GM19324 (cell line): ENCODE results near the gene PNP.
"Not testable (repeated sequence)": the region's sequence is repeated elsewhere in the genome, so short reads cannot be mapped to it uniquely, and the experiment has no call there.

Source experiments
- ATAC-seq: cut with Tn5 transposase; IDR thresholded peaks from one replicate; pipeline ENCODE4 v1.9.1; 2021; ENCODE audit warnings: mild to moderate bottlenecking, moderate library complexity; ENCODE audit not compliant: unreplicated experiment, low FRiP score

Gene PNP

GRCh38 chr14:20487396-20487725 lies 18.2 kb downstream of the PNP start:
- ATAC-seq, result no peak

DNA sequence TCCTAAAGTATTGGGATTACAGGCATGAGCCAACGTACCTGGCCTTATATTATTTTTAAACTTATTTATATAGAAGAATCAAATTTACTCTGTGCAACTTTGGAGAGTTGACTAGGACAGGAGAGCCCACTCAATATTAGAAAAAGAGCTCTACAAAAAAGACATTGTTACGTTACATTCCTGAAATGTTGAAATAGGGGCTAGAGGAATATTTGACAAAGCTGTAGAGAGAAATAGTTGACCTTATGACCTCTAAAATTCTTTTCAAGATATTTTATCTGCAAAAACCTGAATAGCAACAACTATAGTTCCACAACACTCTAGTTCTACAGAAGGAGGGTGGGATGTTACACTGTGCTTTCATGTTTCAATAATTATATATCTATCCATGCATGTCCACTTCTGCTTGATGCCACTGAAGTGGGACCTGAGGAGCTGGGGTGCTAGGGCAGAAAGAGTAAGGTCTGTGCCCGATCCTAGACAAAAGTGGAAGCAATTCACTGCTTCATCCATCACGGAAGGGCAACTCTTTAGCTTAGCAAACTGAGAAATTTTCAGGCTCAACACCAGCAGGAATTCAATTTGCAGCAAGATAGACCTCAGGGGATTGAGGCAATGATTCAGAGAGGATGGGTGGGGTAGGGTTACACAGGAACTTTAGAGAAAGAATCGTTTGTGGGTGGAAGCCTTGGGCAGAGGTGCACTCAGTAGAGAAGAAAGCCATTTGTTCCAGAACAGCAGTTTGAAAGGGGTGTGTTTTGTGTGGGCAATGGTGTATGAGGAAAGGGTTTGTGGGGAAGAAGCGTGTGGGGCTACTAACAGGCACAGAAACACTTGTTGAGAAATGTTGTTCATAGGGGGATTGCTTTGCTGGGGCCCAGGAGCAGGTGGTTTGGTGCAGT lies 20.1 kb downstream of the PNP start:
- ATAC-seq, result peak; percentile 28

GRCh38 chr14:20490563-20490962 lies 21.4 kb downstream of the PNP start:
- no peak for ATAC-seq

- ATAC-seq, result no peak
These were observed 23.3 kb downstream of the PNP start for GRCh38 chr14:20492486-20492885.

- ATAC-seq, result no peak
These were observed 24.4 kb downstream of the PNP start for GRCh38 chr14:20493634-20494033.

DNA sequence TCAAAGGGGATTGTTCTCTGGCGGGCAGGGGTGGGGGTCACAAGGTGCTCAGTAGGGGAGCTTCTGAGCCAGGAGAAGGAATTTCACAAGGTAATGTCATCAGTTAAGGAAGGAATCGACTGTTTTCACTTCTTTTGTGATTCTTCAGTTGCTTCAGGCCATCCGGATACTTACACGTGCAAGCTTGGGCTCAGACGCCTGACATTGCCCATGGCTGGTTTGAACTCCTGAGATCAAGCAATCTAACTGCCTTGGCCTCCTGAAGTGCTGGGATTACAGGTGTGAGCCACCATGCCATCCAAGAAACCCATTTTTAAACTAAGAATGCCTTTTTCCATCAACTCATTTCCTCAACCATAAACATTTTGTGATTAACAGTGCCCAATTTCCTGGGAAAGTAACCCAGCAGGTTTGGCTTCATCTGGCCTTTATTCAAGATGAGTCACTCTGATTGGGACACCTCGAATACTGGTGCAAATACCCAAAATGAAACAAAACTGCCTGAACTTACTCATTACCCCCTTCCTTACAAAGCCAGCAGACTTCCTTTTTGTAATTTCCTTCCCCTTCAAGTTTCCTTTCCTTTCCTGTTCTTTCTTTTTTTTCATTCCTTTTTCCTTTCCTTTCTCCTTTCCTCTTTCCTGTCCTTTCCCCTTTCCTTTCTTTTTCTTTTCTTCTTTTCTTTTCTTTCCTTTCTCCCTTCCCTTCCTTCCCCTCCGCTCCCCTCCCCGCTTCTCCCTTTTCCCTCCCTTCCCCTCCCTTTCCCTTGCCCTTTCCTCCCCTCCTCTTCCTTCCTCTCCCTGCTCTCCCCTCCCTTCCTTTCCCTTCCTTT lies 25.9 kb downstream of the PNP start:
- no peak for ATAC-seq

DNA sequence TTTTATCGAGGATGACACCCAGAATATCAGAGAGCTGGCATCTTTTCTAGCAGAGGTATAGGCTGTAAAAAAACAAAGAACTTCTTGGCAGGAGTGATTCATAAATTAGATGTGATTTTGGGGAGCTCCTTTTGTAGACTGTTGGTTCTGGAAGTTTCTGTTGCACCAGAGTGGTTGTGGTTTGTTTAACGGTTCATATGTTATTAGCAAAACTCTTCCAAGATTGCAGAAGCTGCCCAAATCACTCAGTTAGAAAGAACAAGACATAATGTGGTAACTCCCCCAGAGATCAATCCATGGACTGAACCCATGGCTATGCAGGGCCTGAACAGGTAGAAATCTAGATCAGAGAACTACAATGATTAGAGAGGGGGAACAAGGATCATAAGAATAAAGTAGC lies 29.4 kb downstream of the PNP start:
- ATAC-seq, result no peak

DNA sequence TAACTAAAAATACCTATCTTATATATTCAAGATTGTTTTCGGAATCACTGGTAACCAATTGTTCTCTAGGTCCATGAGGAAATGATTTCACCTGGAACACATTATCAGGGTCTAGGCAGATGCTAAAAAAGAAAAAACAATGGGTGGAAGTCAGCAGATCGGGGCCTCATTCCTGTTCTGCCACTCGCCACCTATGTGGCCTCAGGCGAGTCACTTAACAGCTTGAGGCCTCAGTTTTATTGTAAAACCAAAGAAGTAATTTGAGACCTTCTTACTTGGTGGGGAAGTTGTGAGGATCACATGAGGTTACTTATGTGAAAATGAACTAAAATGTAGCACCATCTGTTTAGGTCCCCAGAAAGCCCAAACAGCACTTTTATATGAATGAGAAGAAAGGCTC lies 29.9 kb downstream of the PNP start:
- ATAC-seq, result no peak

DNA sequence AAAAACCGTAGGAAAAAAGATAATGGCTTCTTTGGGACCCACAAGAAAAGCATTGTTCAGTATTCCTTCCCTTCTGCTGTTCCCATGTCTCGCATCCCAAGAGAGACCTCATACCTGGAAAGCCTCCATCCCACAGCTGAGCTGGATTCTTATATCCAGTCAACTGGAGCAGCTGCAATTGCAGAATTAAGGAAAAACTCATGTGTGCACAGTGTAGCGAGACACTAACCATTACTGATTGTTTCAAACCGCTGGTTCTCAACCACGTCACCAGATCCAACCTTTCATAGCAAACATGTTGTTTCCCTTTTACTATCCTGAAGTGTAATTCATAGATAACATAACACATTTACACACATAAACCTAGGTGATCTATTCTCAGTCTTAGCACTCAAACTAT lies 30.7 kb downstream of the PNP start:
- no peak for ATAC-seq

GRCh38 chr14:20501346-20501745 lies 32.1 kb downstream of the PNP start:
- no peak for ATAC-seq

- no peak for ATAC-seq
These were observed 34.7 kb downstream of the PNP start for GRCh38 chr14:20503898-20504297.

DNA sequence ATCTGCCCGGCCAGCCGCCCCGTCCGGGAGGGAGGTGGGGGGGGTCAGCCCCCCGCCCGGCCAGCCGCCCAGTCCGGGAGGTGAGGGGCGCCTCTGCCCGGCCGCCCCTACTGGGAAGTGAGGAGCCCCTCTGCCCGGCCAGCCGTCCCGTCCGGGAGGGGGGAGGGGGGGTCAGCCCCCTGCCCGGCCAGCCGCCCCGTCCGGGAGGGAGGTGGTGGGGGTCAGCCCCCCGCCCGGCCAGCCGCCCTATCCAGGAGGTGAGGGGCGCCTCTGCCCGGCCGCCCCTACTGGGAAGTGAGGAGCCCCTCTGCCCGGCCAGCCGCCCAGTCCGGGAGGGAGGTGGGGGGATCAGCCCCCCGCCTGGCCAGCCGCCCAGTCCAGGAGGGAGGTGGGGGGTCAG lies 37.1 kb downstream of the PNP start:
- ATAC-seq, result not testable (repeated sequence)

- ATAC-seq, result not testable (repeated sequence)
These were observed 37.5 kb downstream of the PNP start for GRCh38 chr14:20506752-20507151.

GRCh38 chr14:20507537-20507936 lies 38.3 kb downstream of the PNP start:
- ATAC-seq, result not testable (repeated sequence)

DNA sequence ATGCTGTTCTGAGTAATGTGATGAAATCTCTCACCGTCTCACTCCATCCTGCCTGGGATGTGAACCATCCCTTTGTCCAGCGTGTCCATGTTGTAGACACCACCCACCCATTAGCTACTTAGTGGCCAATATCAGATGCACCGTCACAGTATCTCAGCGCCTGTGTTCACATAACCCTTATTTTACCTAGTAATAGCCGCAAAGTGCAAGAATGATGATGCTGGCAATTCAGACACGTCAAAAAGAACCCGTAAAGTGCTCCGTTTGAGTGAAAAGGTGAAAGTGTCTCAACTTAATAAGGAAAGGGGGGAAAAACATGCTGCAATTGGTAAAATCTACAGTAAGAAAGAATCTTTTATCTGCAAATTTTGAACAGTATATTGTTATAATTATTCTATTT lies 39.2 kb downstream of the PNP start:
- no peak for ATAC-seq

DNA sequence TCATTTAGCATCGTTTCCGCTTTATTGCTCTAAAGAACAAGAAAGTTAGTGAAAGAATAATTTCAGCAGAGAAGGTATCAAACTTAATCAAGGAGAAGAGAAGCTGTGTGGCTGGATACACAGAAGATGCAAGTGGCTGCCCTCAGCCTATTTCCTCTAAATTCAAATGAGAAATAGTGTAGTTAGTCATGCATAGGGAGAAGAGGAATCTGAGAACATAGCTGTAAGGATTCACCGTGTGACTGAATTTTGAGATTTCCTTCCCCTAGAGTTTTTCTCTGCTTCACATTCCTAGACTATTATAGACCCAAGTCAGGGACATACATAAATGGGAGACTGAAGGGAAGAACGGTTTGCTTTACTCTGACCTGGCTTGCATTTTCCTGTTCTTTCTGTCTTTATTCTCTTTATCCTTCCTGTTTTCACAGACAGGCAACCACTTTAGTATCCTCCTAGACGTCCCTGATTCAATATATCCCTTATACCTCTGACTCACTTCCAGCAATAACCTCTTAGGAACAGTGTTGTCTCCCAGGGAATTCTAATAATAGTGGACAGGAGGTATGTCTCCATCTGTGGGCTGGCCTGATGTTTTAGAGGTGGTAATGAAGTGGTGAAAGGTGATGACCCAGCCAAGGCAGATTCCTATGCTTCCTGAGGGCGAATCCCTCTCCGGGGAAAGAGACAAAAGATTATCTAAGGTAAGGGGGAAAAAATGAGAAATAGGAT lies 43.1 kb downstream of the PNP start:
- no peak for ATAC-seq

- ATAC-seq, result no peak
These were observed 46.6 kb downstream of the PNP start for GRCh38 chr14:20515846-20516245.

DNA sequence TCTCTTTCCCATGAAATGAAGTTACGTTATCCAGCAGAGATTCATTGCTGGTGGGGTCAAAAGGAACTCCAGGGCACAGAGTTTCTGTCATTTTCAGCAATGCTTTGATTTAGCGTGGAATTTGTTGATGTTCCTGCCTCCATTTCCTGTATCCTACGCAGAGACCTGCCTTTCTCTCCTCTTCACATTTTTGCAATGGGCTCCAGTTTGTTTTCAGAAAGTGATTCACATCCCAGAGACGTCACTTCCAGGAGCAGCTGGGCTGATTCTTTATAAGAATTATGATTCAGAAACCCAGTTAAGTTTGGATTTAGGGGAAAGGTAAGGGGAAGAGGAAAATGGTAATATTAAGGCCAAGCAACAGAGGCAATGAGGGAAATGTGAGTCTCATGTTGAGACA lies 47.7 kb downstream of the PNP start:
- no peak for ATAC-seq

GRCh38 chr14:20522332-20522731 lies 53.1 kb downstream of the PNP start:
- ATAC-seq, result no peak

- ATAC-seq, result no peak
These were observed 54.8 kb downstream of the PNP start for GRCh38 chr14:20524027-20524426.
